GM12875 (cell line): ENCODE data around the gene DPM3.
A peak's percentile ranks its signal among the peaks of the same experiment; 100 is the strongest.

Experiments used
- H3K4me3 ChIP-seq: one replicate; pipeline ENCODE4 v1.5.1; 2011; ENCODE audit warnings: low read depth, low read length, control low read depth
- TF ChIP-seq, protein P1 (sequence below): IDR thresholded peaks from 2 replicates; pipeline ENCODE4 v1.5.1; 2011; ENCODE audit warnings: low read depth, mild to moderate bottlenecking, control low read depth, inconsistent platforms, low read length, moderate library complexity, borderline replicate concordance; ENCODE audit not compliant: insufficient read depth

Gene DPM3

DNA sequence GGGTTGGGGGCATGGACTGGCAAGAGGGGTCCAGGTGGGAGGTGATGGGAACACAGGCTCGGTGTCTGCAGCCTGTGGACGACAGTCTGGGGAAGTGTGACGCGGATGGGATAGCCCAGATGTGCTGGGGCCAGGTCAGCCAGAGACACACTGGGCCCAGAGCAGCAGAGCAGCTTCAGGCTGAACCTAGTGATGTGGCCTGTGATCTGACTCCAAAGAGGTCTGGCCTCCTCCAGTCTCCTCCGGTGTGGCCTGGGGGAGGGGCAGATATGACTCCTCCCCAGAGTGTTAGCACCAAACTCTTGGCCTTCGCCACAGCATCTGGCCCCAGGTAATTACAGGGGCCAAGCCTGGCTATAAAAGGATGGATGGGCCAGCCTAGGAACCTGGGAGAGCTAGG, 48.2 kb downstream of the DPM3 start:
- H3K4me3 ChIP-seq, result no peak overlapping the region
- TF ChIP-seq, protein P1, sequence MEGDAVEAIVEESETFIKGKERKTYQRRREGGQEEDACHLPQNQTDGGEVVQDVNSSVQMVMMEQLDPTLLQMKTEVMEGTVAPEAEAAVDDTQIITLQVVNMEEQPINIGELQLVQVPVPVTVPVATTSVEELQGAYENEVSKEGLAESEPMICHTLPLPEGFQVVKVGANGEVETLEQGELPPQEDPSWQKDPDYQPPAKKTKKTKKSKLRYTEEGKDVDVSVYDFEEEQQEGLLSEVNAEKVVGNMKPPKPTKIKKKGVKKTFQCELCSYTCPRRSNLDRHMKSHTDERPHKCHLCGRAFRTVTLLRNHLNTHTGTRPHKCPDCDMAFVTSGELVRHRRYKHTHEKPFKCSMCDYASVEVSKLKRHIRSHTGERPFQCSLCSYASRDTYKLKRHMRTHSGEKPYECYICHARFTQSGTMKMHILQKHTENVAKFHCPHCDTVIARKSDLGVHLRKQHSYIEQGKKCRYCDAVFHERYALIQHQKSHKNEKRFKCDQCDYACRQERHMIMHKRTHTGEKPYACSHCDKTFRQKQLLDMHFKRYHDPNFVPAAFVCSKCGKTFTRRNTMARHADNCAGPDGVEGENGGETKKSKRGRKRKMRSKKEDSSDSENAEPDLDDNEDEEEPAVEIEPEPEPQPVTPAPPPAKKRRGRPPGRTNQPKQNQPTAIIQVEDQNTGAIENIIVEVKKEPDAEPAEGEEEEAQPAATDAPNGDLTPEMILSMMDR, result no peak

DNA sequence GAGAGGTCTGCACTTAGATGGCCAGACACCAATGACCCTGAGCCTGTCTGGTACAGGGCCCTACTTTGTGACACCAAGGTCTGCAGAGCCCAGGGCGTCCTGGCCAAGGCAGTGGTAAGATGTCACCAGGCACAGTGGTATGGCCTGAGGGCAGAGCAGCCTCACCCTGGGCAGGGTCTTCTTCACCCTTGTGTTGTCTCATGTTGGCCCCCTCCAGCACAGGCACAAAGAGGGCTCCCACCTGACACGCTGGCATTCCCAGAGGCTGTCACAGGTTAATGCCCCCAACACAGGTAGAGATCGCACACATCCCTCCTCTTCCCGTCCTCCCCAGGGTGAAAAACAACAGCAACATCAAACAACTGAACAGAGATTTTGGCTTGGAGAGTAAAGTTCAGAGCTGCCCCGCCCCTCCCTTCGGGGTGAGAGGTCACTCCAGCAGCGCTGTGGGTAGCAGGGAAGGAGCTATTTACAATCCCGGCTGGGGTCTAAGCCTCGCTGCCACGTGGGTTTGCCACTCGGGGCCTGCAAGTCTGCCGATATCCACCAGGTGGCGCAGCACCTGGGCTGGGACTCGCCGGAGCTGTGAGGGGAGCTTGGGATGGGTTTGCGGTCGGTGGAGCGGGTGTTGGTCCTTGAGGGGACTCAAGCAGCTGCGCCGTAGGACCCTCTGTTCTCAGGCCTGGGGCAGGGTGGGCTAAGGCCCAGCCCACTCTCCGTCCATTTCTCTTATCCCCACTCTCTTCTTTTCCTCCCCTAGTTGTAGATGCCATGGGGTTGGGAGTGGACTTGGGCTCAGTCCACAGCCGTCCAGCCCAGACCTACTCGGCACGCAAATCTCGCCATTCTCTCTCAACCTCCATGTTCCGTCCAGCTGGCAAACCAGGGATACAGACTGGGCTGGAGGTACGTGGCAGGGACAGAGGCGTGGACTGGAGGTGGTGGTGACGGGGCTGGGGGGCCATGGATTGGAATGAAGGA, 49.0 kb downstream of the DPM3 start:
- TF ChIP-seq, protein P1, result peak; percentile 98
- no peak overlapping the region for H3K4me3 ChIP-seq
